HS-5 (cell line): ENCODE data around the gene ERC2.

Source experiments
- DNase-seq: peaks from one replicate; pipeline ENCODE4 v3.0.0-alpha.2; 2012; ENCODE audit warnings: low read depth

The ERC2 gene

DNA sequence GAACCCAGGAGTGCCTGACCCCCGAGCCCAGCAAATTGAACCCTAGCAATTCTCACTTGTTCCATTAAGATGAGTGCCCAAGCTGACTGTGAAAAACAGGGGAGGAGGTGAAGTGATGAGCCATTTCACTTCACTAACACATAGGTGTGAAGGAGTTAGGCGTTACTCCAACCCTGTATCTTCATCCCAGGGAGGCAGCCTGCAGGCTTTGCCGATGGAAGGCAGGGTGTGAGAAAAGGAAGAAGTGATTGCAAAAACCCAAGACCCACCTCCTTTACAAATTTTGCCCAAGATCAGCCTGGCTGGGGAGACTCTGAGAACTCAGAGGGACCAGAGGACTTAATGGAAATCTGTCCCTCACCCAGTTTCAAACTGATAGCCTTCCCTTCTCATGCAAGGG lies 851.5 kb downstream of the ERC2 start:
- DNase-seq, result no peak

DNA sequence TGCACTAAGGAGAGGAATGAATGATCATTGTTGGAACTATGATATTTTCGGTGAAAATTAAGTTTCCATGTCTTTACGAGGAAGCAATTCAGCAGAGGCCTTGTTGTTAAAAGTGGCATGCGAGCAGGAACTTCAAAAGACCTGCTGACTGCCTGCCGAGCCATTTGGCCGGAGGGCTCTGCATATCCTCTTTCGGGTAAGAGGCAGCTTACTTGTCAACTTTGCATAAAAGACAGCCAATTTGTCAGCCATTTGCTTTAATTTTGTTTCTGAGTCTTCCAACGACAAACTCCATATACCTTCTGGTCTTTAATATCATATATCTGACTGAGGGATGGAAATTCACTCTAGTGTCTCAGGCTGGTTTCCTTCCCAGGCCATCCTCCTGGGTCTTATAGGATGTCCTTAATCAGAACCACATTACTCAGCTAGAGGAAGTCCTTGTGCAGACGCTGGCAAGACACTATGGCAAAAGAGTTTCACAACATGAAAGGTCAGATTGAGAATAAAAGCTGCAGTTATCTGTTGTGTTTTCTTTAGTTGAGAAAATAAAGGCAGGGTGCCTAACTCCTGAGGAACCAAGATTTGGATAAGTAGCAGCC lies 852.5 kb downstream of the ERC2 start:
- DNase-seq, result no peak

DNA sequence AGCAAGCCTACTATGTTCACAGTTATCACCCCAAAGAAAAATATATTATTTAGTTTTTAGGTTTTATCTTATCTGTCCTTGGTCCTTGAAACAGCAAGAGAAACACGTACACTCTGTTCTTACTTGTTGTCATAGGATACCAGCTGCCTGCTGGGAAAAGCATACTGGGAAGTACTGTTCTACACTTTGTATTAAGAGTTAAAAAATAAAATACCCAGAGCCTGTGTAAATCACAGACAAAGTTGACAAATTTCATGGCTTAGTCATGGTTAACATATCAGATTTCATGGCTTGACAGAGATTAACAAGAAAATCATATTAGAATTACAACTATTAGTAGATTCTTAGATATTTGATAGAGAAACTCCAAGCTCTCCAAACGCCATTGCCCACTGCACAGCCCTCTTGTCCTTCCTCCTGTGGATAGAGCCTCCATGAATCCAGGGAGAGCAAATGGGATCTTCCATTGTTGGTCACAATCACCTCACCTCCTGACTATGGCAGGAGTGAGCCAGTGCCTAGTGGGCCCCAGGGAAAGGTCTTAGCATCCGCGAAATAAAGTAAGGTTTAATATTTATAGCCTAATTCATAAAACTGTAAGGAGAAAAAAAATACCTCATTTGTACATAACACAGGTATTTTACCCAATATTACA lies 853.1 kb downstream of the ERC2 start:
- no peak for DNase-seq

DNA sequence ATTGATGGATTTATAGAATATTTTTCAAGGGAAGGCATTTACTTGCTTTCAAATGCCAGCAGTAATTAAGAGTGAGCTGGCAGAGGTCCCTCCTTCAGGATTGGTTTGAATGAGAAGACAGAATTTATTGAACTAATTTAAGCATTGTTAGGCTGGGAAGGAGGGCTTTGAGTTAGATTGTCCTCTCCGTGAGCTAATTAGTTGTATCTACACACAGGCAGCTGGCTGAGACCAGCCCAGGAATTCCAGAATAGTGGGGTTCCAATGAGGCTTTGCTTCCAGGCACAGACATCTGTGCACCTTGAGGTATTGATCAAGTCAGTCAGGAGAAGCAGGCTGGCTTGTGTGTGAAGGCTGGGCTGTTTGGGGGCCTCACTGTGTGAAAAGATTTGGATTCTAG lies 857.1 kb downstream of the ERC2 start:
- no peak for DNase-seq

DNA sequence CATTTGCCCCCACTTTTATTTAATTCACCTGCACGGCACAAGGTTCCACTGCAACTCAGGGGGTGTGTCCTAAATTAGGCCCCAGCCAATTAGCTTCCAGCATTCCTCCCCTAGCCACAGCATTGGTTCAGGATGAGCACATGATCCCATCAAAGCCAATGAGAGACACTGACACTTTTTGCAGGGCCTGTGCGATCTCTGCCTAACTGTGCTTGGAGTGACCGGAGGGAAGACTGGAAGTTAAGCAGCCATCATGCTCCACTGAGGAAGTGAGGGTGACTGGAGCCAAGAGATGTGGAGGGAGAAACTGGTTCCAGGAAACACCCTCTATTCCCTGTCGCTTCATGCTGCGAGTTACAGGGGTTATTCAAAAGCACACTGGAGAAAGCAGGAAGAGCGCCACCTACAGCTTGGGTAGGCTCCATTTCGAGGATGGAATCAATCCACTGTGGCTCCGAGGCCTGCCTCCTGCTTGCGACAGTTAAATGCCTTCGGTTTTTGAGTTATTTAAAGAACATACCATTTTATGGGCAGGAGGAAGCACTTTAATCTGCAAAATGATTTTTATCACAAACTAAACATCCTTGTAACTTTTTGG lies 858.9 kb downstream of the ERC2 start:
- no peak for DNase-seq

DNA sequence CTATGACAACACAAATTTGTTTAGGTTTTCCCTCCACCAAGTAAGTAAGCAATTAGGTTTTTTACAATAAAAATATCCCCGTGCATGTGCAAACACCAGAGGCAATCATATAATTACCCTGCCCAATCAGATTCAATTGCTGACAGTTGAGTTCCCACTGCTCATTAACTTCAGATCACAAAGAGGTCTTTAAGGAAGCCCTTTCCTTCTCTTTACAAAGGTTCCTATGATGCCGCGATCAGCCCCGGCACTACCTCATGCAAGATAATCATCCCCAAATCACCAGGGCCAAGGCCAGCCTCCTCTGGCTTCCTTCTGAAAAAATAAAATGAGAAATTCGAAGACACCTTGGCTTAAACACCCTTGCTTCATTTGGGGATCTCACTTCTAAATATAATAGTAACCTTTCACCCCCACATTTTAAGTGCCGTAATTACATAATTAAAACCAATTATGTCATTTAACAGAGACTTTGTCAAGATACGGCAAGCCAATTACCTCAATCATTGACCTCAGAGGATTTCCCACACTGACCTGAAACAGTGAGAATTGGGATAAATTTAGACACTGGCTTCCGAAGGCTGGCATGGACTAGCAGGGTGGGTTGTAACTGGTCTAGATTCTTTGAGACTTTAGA lies 859.8 kb downstream of the ERC2 start:
- DNase-seq, result no peak

DNA sequence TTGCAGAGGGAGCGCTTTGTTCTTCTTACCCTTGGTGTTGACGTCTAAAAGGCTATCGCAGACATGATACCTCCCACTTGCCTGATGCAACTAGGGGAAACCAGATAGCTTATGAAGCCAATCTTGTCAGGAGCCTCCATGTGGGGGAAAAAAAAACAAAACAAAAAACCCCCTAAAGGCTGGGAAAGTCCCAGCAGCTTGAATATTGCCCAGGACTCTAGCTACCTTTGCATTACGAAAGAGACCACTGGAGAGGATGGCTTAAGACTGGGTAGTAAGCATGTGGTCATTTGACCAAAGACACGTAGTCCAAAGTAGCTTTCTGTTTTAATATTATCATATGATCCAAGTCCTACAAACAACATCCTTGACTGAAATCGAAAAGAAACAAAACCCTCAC lies 860.4 kb downstream of the ERC2 start:
- no peak for DNase-seq

DNA sequence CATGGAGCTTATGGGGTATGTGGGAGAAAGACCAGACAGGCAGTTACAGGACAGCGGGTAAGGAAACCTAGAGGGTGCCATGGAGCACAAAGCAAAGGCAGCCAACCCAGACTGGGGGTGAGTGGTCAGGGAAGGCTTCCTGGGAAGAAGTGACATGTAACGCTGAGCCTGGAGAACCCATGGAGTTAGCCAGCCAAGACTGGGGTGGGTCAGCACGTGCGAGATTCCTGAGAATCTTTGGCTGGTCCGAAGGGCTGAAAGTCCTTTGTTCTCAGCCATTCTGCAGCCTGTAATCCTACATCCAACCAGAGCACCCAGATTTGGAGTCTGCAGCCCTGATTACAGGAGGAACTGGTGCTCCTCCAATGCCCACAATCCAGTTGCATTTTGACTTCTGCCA lies 861.1 kb downstream of the ERC2 start:
- no peak for DNase-seq

DNA sequence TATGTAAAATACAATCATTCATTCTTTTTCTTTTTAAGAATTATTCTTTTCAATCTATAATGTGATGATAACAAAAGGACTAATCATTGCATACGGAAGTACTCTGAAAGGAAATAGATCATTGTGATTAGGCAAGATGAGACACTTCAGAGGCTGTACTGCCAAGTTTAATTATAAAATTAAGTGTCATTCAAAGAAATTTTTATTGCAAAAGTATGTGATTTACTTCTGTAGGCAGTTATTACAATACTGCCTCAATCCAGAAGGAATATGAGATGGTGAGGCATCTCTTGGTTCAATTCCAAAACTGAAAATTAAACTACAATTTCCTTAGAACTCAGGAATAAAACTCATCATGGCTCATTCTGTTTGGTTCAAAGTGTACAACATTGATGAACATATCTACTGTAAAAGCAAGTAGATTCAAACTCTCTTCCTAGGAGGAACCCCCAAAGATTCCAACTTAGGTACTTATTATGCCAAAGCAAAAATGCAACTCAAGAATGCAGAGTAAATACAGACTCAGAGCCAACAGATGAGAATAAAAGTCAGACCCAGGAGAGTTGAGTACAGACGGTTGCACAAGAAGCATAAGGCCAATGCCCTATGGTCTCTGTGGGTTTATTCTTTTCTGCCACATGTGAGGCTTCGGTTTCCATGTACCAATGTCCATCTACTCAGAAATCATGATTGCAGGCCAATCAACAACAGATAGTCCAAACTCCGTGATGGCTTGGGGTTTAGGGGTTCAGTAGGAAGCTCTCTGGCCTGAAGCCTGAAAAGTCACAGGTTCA lies 862.6 kb downstream of the ERC2 start:
- DNase-seq, result no peak

DNA sequence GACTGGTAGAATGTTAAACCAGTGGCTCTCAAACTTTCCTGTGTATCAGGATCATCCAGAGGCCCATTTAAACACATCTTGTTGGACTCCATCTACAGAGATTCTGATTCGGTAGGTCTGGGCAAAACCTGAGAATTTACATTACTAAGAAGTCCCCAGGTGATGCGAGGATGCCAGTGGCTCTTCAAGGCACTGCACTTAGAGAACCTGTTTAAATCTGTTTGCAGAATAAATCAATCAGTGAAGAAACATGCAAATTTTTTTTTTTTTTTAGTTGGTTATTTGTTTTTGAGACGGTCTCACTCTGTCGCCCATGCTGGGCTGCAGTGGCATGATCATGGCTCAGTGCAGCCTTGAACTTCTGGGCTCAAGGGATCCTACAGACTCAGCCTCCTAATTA lies 863.4 kb downstream of the ERC2 start:
- no peak for DNase-seq

DNA sequence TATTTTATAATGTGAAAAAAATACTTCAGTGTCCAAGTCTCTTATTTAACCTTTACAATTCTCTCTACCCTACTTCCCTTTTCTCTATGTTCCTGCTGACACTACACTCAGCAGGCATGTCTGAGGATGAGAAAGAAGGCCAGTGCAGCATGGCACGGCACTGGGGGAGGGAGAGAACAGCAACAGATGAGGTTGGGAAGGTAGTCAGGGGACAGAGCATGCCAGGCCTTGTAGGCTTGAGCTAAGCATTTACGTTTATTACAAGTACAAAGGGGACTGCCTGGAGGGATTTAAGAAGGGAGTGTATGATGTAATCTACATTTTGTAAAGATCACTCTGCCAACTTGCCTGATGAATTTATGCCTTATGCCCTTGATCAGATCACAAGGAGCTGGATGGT lies 863.9 kb downstream of the ERC2 start:
- no peak for DNase-seq

DNA sequence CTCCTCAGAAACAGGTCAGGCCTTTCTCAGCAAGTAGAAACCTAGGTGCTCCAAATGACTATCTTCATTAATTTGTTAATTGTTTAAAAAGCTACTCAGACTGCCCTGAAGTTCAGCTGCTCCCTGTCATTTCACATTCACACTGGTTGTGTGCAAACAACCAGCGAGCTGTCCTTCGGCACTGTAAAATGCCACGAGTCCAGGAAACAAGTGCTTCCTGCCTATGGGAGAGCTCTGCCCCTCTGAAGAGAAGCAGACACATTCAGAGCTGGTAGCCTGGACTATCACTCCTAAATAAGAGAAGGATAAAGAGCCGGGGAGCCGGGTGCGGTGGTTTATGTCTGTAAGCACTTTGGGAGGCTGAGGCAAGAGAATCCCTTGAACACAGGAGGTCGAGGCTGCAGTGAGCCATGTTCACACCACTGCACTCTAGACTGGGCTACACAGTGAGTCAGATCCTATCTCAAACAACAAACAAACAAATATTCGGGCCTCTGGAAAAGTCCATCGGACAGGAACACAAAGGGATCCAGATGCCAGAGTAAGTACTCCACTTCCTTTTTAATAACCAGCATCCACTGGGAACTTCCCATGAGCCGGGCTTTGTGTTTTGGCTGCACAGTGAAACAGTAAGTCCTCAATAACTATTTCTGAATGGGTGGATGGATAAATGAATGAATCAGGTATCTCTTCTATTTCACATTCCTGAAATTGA lies 866.7 kb downstream of the ERC2 start:
- DNase-seq, result no peak

DNA sequence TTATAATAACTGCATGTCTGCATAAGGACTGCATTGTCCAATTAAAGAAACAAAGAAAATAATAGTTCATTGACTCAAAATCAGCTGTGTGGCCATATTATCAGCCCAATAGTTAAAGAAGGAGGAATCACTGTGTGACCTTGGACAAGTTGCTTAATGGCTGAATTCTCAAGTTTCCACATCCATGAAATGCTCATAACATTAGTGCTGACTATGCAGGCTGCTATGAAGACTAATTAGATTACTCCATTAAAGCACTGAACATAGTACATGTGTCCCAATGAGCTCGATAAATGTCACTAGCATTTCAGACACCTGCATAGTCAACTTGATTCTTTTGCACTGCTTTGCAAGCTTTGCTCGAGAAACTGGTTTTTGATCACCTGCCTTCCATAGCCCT lies 870.0 kb downstream of the ERC2 start:
- no peak for DNase-seq

DNA sequence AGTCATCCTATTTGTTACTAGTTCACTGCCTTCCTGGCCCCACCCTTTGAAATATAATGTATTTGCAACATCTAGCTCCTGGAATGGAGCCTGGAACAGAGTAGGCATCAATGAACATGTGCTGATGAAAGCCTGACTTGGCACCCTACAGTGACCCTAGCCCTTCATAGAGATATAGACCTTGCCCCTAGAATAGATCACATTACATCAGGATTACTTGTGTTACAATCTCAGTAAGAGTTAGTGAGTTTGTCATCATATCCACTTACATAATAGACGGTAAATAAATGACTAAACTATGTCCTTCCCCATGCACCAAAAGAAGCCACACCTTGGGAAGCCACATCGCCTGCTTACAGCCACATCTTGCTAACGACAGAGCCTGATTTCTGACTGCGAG lies 870.6 kb downstream of the ERC2 start:
- no peak for DNase-seq

DNA sequence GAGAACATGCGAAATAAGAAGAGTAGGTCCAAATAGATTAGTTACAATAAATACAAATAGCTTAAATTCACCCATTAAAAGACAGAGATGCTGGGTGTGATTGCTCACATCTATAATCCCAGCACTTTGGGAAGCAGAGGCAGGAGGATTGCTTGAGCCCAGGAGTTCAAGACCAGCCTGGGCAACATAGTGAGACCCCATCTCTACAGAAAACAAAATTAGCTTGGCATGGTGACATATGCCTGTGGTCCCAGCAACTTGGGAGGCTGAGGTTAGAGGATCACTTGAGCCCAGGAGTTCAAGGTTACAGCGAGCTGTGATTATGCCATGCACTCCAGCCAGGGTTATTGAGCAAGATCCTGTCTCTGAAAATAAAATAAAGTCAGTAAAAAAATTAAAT lies 872.1 kb downstream of the ERC2 start:
- DNase-seq, result no peak

DNA sequence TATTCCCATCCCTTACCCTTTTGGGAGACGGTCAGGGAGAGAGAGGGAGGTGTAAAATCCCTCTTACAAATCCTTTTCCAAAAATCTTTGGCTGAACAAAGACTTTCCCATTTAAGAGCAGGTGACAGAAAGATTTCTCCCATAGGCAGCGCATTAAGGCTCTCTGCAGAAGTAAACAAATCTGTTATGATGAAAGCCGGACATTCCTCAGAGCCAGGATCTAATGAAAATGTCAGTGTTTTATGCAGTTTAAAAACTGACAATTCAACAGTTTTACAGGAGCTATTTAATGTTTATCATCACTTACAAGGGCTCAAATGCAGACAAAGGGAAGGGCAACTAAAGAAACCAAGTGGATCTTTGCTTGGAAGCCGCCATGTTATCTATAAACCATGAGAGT lies 872.8 kb downstream of the ERC2 start:
- no peak for DNase-seq

DNA sequence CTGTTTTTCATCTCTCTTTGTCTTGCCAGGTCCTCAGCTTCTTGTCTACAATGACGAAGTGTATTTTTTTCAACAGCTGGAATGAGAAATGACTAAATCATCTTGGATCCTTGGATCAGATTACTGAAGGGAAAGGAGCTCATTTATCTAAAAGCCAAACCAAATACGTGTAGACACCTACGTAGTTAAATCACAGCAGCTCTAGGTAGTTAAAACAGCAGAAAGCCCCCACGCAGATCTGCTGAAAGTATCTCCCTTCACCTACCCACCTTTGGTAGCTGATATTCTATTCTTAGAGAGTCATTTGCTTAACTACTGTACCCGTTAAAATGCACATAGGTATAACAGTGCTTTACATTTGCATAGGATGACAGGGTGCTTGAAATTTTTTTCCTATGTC lies 875.7 kb downstream of the ERC2 start:
- no peak for DNase-seq

DNA sequence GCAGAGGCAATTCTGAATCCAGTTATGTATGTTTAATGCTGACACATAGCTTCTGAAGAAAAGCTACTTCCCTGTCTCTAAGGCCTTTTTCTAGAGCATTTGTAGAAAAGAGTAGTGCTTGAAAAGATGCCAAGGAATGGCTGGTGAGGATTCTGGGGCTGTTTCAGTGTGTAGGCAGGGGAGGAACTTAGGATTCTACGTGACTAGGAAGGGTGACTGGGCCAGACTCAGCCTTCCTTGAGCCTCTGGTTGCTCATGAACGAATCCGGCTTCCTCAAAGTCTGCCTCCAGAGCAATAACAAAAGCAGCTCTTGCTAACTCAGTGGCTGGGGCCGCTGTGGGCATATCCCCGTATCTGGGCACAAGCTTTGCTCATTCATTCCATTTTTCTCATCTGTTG lies 876.4 kb downstream of the ERC2 start:
- DNase-seq, result no peak

DNA sequence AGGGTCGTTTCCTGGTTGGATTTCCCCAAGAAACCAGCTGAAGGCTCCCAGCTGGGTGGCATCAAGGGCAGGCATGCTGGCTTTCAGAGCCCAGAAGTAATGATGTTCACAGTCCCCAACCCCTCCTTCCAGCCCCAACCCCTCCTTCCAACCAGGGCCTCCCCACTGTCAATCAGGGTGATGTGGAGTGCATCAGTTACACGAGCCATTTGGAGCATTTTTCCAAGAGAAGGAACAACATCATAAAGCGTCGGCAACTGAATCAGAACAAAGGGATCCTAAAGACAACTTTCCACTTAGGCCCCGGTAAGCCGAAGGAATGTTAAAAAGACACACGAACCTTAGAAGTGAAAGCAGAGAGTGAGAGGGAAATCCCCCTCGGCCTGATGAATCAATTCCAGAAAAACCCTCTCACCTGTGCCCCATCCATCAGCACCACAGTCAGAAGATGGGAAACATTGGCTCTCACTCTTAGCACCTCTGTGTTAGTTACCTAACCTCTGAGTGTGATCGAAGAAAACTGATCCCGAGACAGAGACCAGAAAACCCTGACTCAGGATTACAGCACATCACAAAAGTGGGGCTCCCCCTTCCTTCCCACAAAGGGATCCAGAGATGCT lies 880.0 kb downstream of the ERC2 start:
- DNase-seq, result no peak

DNA sequence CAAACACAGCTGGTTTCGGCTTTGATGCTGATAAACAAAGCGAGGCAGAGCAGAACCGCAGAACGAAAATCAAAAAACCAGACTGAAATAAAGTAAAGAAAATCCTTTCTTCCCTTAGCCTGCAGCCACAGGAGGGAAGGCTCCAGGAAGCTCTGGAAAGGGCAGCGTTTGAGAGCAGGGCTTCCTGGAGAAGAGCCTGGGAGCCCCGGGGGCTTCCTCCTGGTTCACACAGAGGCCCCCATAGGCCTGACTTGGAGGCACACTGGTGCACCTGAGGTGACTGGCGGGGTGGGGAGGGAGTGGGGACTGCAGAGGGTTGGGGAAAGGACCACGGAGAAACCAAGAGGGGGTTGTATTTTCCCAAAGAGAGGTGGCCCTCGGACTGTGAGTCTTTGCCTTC lies 882.4 kb downstream of the ERC2 start:
- DNase-seq, result no peak

DNA sequence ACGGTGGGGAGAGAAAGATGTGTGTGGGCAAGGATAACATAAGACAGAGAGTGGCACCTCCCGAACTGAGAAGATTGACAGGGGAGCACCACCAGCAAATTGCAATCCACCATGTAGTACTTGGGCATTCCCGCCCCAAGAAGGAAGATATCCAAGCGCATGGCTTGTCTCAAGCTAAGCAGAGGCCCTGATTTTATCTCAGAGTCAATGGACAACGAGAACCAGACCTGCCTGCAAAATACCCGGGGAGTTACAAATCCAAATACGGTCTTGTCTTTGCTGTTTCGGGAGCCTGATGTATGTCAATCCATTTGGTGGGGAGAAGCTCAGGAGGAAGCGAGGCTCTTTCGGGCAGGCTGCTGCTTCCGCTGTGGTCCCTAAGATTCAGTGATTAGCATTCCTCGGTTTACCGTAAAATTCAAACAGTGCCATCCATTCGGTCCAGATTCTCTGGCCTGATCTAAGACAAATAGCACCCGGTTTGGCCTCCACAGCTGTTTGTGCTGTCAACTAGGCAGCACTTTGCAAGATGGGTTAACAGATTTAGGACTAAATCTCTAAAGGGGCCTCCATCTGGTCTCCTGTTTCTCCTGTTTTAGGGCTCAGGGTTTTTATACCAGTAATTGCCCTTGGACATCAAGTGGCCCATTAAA lies 883.4 kb downstream of the ERC2 start:
- no peak for DNase-seq
